ENCODE data around the gene TSEN2. TPM values are rescaled to one million over a fixed set of nuclear protein-coding genes. Genes with fewer than 3 reads are reported as not detected.

TSEN2 gene
- total and polyA plus RNA-seq, 2 of the 13 experiments (the other 11 are each of a cell fraction or from before 2014, with no cell fraction given), result 11.0 to 17.3 TPM

- DNase-seq (ENCODE audit: low spot score) (no peak), ATAC-seq (no peak), FAIRE-seq (no peak)
- in situ Hi-C loops (cut with HindIII; ENCODE audit: extremely low pct_ligation_motif_present, low pct_unique_long_range_greater_than_20kb), result no loop called here
- no peak overlapping the region for H3K4me2 ChIP-seq (ENCODE audit: low read depth, low read length)
- POLR2A ChIA-PET, result no interaction called here
- no peak overlapping the region for H3K9ac ChIP-seq (ENCODE audit: insufficient read depth, low read depth, low read length)
- H3K4me1 ChIP-seq (ENCODE audit: insufficient read depth, low read length), result peaks cover 2% of the 10 kb centered on the region
- H2AFZ ChIP-seq (ENCODE audit: low read length), result no peak overlapping the region
- CTCF ChIA-PET (ENCODE audit: low intra/inter-chr PET ratio, low total read pairs), result no interaction called here
- peaks cover 24% of the 10 kb centered on the region for H3K79me2 ChIP-seq (ENCODE audit: insufficient read depth, low read length)
- no peak overlapping the region for H3K4me3 ChIP-seq (replicated peaks in 1 of 3; ENCODE audit: insufficient read depth in 1 of 3, low read depth in 2 of 3, low read length in 3 of 3)
- peaks cover 11% of the 10 kb centered on the region for H4K20me1 ChIP-seq (ENCODE audit: insufficient read depth, low read length)
- peaks cover 44 to 84% of the 10 kb centered on the region in 2 experiments for H3K36me3 ChIP-seq (replicated peaks in 1 of 2; ENCODE audit: control insufficient read depth in 1 of 2, insufficient read depth in 2 of 2, low read length in 2 of 2)
- 92% methylated on average over 7 of the region's 11 CpGs for WGBS (ENCODE audit: low lambda C conversion rate)
- no TSS peak for BruUV-seq (replicated peaks)
- H3K27ac ChIP-seq (ENCODE audit: extremely low read length, insufficient read depth, low read length), result no peak overlapping the region
- intact Hi-C loops (cut with micrococcal nuclease; ENCODE audit: unreplicated experiment), result no loop called here
- no peaks in the 10 kb centered on the region for H3K9me3 ChIP-seq (ENCODE audit: low read length)
- H3K27me3 ChIP-seq (ENCODE audit: control insufficient read depth in 1 of 2, insufficient read depth in 2 of 2, low read length in 2 of 2), result no peaks in the 10 kb centered on the region
- TF ChIP-seq ZNF574 (CRISPR knock-in tag; IDR thresholded peaks at IDR 0.05) (no peak), CREM (IDR thresholded peaks at IDR 0.05) (no peak), CREM (CRISPR knock-in tag; IDR thresholded peaks at IDR 0.05) (no peak), RBM22 (optimal IDR thresholded peaks at IDR 0.05; ENCODE audit: low read length) (no peak), HOXA5 (CRISPR knock-in tag; IDR thresholded peaks at IDR 0.05) (no peak), NR2C2 (CRISPR knock-in tag; IDR thresholded peaks at IDR 0.05; ENCODE audit: borderline replicate concordance) (no peak), MAX (IDR thresholded peaks at IDR 0.05) (no peak), HNF1A (IDR thresholded peaks at IDR 0.05; ENCODE audit: low read depth) (no peak), HNF1A (CRISPR knock-in tag; IDR thresholded peaks at IDR 0.05; ENCODE audit: borderline replicate concordance) (no peak), ZNF446 (CRISPR knock-in tag; IDR thresholded peaks at IDR 0.05) (no peak), ZNF629 (CRISPR knock-in tag; conservative IDR thresholded peaks at IDR 0.05) (no peak), SNRNP70 (IDR thresholded peaks at IDR 0.05; ENCODE audit: low read depth, low read length) (no peak), EP300 (IDR thresholded peaks at IDR 0.05; ENCODE audit: low read depth in 2 of 2, low read length in 2 of 2) (no peak), EP300 (CRISPR knock-in tag; IDR thresholded peaks at IDR 0.05; ENCODE audit: borderline replicate concordance) (no peak), HMG20A (CRISPR knock-in tag; IDR thresholded peaks at IDR 0.05; ENCODE audit: borderline replicate concordance) (no peak), ARID3A (IDR thresholded peaks at IDR 0.05; ENCODE audit: low read depth, low read length) (no peak)
- TF ChIP-seq, protein P1, sequence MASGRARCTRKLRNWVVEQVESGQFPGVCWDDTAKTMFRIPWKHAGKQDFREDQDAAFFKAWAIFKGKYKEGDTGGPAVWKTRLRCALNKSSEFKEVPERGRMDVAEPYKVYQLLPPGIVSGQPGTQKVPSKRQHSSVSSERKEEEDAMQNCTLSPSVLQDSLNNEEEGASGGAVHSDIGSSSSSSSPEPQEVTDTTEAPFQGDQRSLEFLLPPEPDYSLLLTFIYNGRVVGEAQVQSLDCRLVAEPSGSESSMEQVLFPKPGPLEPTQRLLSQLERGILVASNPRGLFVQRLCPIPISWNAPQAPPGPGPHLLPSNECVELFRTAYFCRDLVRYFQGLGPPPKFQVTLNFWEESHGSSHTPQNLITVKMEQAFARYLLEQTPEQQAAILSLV (CRISPR knock-in tag; IDR thresholded peaks at IDR 0.05; ENCODE audit: borderline replicate concordance), result no peak
Observed at GRCh38 chr3:12571986-12572385, 87.7 kb downstream of the TSEN2 start.
